Endothelial cell (in vitro differentiated cells): Measurements from ENCODE around the gene PRELID3B. TPM values are rescaled to one million over a fixed set of nuclear protein-coding genes. Genes with fewer than 3 reads are reported as not detected.

ENCODE experiments used
- DNase-seq: peaks from one replicate; pipeline ENCODE4 v3.0.0; 2021; ENCODE audit warnings: low spot score
- H3K27ac Mint-ChIP-seq: one replicate; pipeline ENCODE4 v1.8.0; 2021; ENCODE audit warnings: mixed read lengths, inconsistent platforms; ENCODE audit not compliant: unreplicated experiment
- H3K27me3 Mint-ChIP-seq: one replicate; pipeline ENCODE4 v1.8.0; 2021; ENCODE audit warnings: mild to moderate bottlenecking, moderate library complexity, mixed read lengths, inconsistent platforms; ENCODE audit not compliant: unreplicated experiment
- H3K36me3 Mint-ChIP-seq: one replicate; pipeline ENCODE4 v1.8.0; 2021; ENCODE audit warnings: mild to moderate bottlenecking, low read depth, mixed read lengths, inconsistent platforms; ENCODE audit not compliant: unreplicated experiment
- H3K4me1 Mint-ChIP-seq: one replicate; pipeline ENCODE4 v1.8.0; 2021; ENCODE audit warnings: mild to moderate bottlenecking, mixed read lengths, inconsistent platforms; ENCODE audit not compliant: unreplicated experiment
- H3K4me3 Mint-ChIP-seq: one replicate; pipeline ENCODE4 v1.8.0; 2021; ENCODE audit warnings: mild to moderate bottlenecking, mixed read lengths, inconsistent platforms; ENCODE audit not compliant: unreplicated experiment
- H3K9me3 Mint-ChIP-seq: one replicate; pipeline ENCODE4 v1.8.0; 2021; ENCODE audit warnings: mixed read lengths, inconsistent platforms; ENCODE audit not compliant: unreplicated experiment
- total RNA-seq: library from RNA; stranded (reverse); fragmentation: NEBNext Ultra II Directional; extraction: Animal tissue kit (Norgen Biotek cat#: 25700); gene quantifications from one replicate; pipeline ENCODE4 v1.2.1, GENCODE V29; 2021; ENCODE audit not compliant: unreplicated experiment
- TF ChIP-seq, protein P1 (sequence below): fragments of 200-600 bp; sonication (generic); IDR thresholded peaks from one replicate; pipeline ENCODE4 v1.5.0; 2021; ENCODE audit warnings: antibody characterized with exemption; ENCODE audit not compliant: unreplicated experiment

The PRELID3B gene
- total RNA-seq, 1 donor from 2014 or later: 40.2 TPM

DNA sequence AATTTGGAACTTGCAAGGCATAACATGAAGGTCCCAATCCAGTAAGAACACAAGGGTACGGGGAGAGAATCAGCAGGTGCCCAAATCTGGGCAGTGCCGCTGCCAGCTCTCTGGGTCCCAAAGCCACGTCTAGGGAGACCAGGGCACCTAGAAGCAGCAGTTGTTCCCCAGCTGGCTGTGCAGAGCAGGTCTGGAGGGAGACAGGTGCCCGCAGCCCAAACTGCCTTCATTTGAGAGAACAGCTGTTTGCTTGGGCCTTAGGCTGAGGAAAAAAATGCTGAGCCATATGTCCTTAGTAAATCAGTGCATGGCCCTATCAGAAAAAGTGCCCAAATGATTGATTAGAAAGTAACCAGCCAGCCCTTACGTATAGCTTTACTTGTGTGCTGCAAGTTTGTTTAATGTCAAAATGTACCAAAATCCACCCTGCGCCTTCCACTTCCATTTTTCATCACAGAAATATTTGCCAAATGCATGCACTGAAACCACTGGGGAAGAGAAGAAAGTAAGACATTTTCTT lies 9.1 kb upstream of the PRELID3B start:
- Mint-ChIP-seq H3K9me3 (no peaks in the 10 kb centered on the region), H3K4me3 (no peak overlapping the region), H3K27ac (no peak overlapping the region), H3K27me3 (peaks cover 2% of the 10 kb centered on the region), H3K36me3 (no peaks in the 10 kb centered on the region), H3K4me1 (peaks cover 7% of the 10 kb centered on the region)
- TF ChIP-seq, protein P1, sequence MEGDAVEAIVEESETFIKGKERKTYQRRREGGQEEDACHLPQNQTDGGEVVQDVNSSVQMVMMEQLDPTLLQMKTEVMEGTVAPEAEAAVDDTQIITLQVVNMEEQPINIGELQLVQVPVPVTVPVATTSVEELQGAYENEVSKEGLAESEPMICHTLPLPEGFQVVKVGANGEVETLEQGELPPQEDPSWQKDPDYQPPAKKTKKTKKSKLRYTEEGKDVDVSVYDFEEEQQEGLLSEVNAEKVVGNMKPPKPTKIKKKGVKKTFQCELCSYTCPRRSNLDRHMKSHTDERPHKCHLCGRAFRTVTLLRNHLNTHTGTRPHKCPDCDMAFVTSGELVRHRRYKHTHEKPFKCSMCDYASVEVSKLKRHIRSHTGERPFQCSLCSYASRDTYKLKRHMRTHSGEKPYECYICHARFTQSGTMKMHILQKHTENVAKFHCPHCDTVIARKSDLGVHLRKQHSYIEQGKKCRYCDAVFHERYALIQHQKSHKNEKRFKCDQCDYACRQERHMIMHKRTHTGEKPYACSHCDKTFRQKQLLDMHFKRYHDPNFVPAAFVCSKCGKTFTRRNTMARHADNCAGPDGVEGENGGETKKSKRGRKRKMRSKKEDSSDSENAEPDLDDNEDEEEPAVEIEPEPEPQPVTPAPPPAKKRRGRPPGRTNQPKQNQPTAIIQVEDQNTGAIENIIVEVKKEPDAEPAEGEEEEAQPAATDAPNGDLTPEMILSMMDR: no peak
- no peak for DNase-seq

DNA sequence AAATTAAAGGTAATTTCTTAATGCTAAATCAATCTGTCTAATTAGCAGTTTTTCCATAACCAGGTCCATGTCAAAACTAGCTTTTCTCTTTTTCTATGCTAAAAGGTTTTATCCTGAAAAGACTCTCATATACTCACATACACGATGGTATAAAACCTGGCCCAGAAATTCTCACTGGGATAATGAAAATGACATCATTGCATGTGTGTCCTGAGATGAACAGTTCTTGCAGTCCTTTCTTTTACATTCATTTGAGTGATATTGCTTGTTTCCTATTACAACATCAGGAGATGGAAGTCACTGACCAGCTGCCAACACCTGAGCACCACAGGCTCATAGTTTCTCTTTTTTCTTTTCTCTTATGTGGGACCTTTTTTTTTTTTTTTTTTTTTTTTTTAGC lies 7.9 kb upstream of the PRELID3B start:
- no peak for DNase-seq
- Mint-ChIP-seq H3K4me1 (peaks cover 7% of the 10 kb centered on the region), H3K36me3 (no peaks in the 10 kb centered on the region), H3K27me3 (peaks cover 2% of the 10 kb centered on the region), H3K9me3 (no peaks in the 10 kb centered on the region), H3K4me3 (no peak overlapping the region), H3K27ac (no peak overlapping the region)
- TF ChIP-seq, protein P1: no peak

DNA sequence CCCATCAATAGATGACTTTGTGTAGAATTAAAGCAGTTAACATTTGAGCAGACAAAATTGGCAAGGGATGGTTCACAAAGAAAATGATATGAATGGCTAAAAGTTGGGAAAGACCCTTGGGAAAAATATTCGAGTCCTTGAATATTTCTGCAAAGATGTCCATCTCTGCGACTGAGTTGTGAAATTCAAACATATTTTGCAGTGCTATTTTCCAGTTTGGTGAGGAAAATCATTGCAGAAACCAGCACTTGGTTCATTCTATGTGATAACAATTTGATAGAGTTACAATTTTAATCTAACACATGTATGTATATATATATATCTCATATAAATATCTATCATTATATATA lies 6.1 kb upstream of the PRELID3B start:
- H3K4me1 Mint-ChIP-seq: peaks cover 7% of the 10 kb centered on the region
- no peaks in the 10 kb centered on the region for H3K9me3 Mint-ChIP-seq
- no peak overlapping the region for H3K27ac Mint-ChIP-seq
- no peaks in the 10 kb centered on the region for H3K27me3 Mint-ChIP-seq
- TF ChIP-seq, protein P1: no peak
- no peaks in the 10 kb centered on the region for H3K36me3 Mint-ChIP-seq
- H3K4me3 Mint-ChIP-seq: no peak overlapping the region
- no peak for DNase-seq

DNA sequence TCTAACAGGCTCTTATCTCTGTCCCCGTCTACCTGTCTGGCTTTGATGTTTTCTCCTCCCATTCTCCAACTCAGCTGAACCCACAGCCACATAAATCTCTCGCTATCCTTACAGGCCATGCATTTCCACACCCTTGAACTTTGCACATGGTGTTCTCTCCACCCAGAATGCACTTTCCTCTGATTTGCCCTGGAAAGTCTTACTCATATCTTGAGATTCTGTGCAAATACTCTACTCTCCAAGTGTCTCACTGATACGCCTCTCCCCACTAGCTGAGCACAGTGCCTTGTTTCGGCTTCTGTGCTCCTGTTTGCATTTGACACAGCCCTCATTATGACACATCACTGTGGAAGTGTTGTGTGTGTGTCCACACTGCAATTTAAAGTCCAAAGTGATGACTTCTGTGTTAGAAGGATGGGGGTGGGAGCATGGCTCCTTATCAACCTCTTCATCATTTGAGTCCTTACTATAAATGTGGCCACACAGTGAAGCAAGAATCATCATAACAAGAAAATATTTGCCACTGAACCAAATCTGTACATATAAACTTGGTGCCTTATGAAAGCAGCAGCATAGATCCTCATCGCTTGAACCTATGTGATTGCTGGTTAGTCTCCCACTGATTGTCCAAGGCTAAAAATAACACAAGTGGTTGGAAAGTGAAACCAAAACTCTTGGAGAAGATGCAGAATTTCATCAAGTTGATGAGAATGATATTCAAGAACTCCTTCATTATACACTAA lies 5.5 kb upstream of the PRELID3B start:
- no peaks in the 10 kb centered on the region for H3K27me3 Mint-ChIP-seq
- no peak overlapping the region for H3K27ac Mint-ChIP-seq
- H3K9me3 Mint-ChIP-seq: no peaks in the 10 kb centered on the region
- peaks cover 11% of the 10 kb centered on the region for H3K4me1 Mint-ChIP-seq
- no peak overlapping the region for H3K4me3 Mint-ChIP-seq
- DNase-seq: no peak
- peaks cover 4% of the 10 kb centered on the region for H3K36me3 Mint-ChIP-seq
- TF ChIP-seq, protein P1: no peak

DNA sequence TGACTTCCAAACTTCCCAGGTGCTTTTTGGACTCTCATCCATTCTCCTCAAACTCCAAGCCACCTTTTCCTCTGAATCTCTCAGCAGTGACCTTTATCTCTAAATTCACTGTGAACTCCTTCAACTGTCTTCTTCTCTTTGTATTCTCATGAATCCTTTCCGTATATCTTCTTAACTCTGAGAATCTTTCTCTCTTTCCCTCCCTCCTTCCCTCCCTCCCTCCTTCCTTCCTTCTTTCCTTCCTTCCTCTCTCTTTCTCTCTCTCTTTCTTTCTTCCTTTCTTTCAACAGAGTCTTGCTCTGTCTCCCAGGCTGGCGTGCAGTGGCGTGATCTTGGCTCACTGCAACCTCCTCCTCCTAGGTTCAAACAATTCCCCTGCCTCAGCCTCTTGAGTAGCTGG lies 4.3 kb upstream of the PRELID3B start:
- no peak for DNase-seq
- no peak overlapping the region for H3K27ac Mint-ChIP-seq
- no peaks in the 10 kb centered on the region for H3K9me3 Mint-ChIP-seq
- H3K36me3 Mint-ChIP-seq: peaks cover 4% of the 10 kb centered on the region
- H3K4me1 Mint-ChIP-seq: peaks cover 9% of the 10 kb centered on the region
- H3K4me3 Mint-ChIP-seq: no peak overlapping the region
- TF ChIP-seq, protein P1: no peak
- H3K27me3 Mint-ChIP-seq: no peaks in the 10 kb centered on the region
